ENCODE results near the gene KCNK4.

GRCh38 chr11:64299847-64300648, 8.9 kb downstream of the KCNK4 start, which contains the start of gene CATSPERZ:
- no peak for TF ChIP-seq CTCF (IDR thresholded peaks at IDR 0.05)
- no peak for TF ChIP-seq POLR2A (IDR thresholded peaks at IDR 0.05)
- no peak for TF ChIP-seq EP300 (IDR thresholded peaks at IDR 0.05)
- TF ChIP-seq POLR2AphosphoS5 (IDR thresholded peaks at IDR 0.05), result peak in 1 of 4 donors; percentile 7
